GM13976 (cell line): Measurements from ENCODE around the gene RAI14.

Experiments
- DNase-seq: peaks from one replicate; pipeline ENCODE4 v3.0.0; 2012; ENCODE audit warnings: low spot score
- CTCF ChIP-seq: IDR thresholded peaks from 2 replicates; pipeline ENCODE4 v1.5.1; 2012; ENCODE audit warnings: borderline replicate concordance, mild to moderate bottlenecking; ENCODE audit not compliant: insufficient read depth; ENCODE audit errors: extremely low read depth, missing control alignments, control extremely low read depth
- in situ Hi-C: fragments of 300-500 bp; cut with MboI; formaldehyde crosslinking; loops from one replicate; pipeline ENCODE4 v1.12.0; 2022; ENCODE audit warnings: low sequenced_read_pairs, mixed read lengths, inconsistent platforms; ENCODE audit not compliant: unreplicated experiment

The RAI14 gene

GRCh38 chr5:34687269-34688011 is 31.3 kb downstream of the RAI14 start:
- no peak for DNase-seq
- in situ Hi-C loops = no loop called here
- TF ChIP-seq CTCF = no peak

- no peak for TF ChIP-seq CTCF
- no peak for DNase-seq
- in situ Hi-C loops = no loop called here
Observed at GRCh38 chr5:34688015-34688810, 32.1 kb downstream of the RAI14 start.

GRCh38 chr5:34690301-34690700 is 34.2 kb downstream of the RAI14 start:
- no peak for TF ChIP-seq CTCF
- no peak for DNase-seq
- in situ Hi-C loops = no loop called here

- in situ Hi-C loops = no loop called here
- TF ChIP-seq CTCF = no peak
- no peak for DNase-seq
Observed at GRCh38 chr5:34690898-34691297, 34.8 kb downstream of the RAI14 start.

- DNase-seq = no peak
- no peak for TF ChIP-seq CTCF
- in situ Hi-C loops = no loop called here
Observed at GRCh38 chr5:34691326-34691725, 35.2 kb downstream of the RAI14 start.

GRCh38 chr5:34692786-34693185 is 36.7 kb downstream of the RAI14 start:
- no peak for DNase-seq
- TF ChIP-seq CTCF = no peak
- in situ Hi-C loops = no loop called here
